Fibroblast of lung (primary cell): Measurements from ENCODE around the gene ETS1. TPM values are rescaled to one million over a fixed set of nuclear protein-coding genes. Genes with fewer than 3 reads are reported as not detected.
A peak's percentile ranks its signal among the peaks of the same experiment; 100 is the strongest.

Source experiments
- DNase-seq, 2 donors: peaks; one replicate each; pipeline versions ENCODE4 v3.0.0 to v3.0.0-alpha.2; 2010; ENCODE audit warnings: low read depth in 2 of 2
- H2AFZ ChIP-seq: 2 replicates; pipeline ENCODE4 v1.5.1; 2012; ENCODE audit warnings: low read length, control low read depth, inconsistent platforms
- H3K27ac ChIP-seq: 2 replicates; pipeline ENCODE4 v1.5.1; 2011; ENCODE audit warnings: low read length, control low read depth; ENCODE audit not compliant: insufficient read depth
- H3K27me3 ChIP-seq: 2 replicates; pipeline ENCODE4 v1.5.1; 2011; ENCODE audit warnings: mild to moderate bottlenecking, low read length; ENCODE audit not compliant: control insufficient read depth, insufficient read depth
- H3K36me3 ChIP-seq: 2 replicates; pipeline ENCODE4 v1.5.1; 2011; ENCODE audit warnings: low read length; ENCODE audit not compliant: control insufficient read depth, insufficient read depth
- H3K4me1 ChIP-seq: 2 replicates; pipeline ENCODE4 v1.5.1; 2011; ENCODE audit warnings: low read length; ENCODE audit not compliant: control insufficient read depth, insufficient read depth; ENCODE audit errors: extremely low read depth
- H3K4me2 ChIP-seq: 2 replicates; pipeline ENCODE4 v1.5.1; 2011; ENCODE audit warnings: low read length, control low read depth; ENCODE audit not compliant: insufficient read depth; ENCODE audit errors: extremely low read depth
- H3K4me3 ChIP-seq, 4 experiments: fragments of 200-600 bp in 1 of 4; sonication (generic) in 1 of 4; replicated peaks in 1 of 4; 2 replicates each; pipeline ENCODE4 v1.5.1; 2011 to 2016; ENCODE audit warnings: low read length in 4 of 4, low read depth in 3 of 4, mild to moderate bottlenecking in 3 of 4, control low read depth in 2 of 4, inconsistent platforms in 1 of 4, mixed read lengths in 1 of 4; ENCODE audit not compliant: insufficient read depth in 1 of 4; ENCODE audit errors: control extremely low read depth in 1 of 4
- H3K79me2 ChIP-seq: 2 replicates; pipeline ENCODE4 v1.5.1; 2012; ENCODE audit warnings: mild to moderate bottlenecking, low read length, inconsistent platforms; ENCODE audit not compliant: control insufficient read depth, insufficient read depth
- H3K9ac ChIP-seq: 2 replicates; pipeline ENCODE4 v1.5.1; 2011; ENCODE audit warnings: mild to moderate bottlenecking, low read length, control low read depth; ENCODE audit not compliant: insufficient read depth
- H3K9me3 ChIP-seq: 2 replicates; pipeline ENCODE4 v1.5.1; 2012; ENCODE audit warnings: low read depth, low read length; ENCODE audit not compliant: control insufficient read depth, insufficient read depth
- H4K20me1 ChIP-seq: 2 replicates; pipeline ENCODE4 v1.5.1; 2011; ENCODE audit warnings: low read length; ENCODE audit not compliant: control insufficient read depth, insufficient read depth; ENCODE audit errors: extremely low read depth
- CTCF ChIP-seq, 2 donors: IDR thresholded peaks in 1 of 2; conservative IDR thresholded peaks in 1 of 2; 1 replicate in 1 of 2; 2 replicates in 1 of 2; pipeline ENCODE4 v1.5.1; 2011 to 2012; ENCODE audit warnings: low read length in 2 of 2, control low read depth in 1 of 2, inconsistent platforms in 1 of 2, low read depth in 1 of 2, mild to moderate bottlenecking in 1 of 2
- EZH2 ChIP-seq: IDR thresholded peaks from 2 replicates; pipeline ENCODE4 v1.5.1; 2012; ENCODE audit warnings: low read length, control low read depth, mild to moderate bottlenecking; ENCODE audit errors: missing control alignments
- polyA plus RNA-seq, 2 donors: library from polyadenylated mRNA; depleted of rRNA in 1 of 2; stranded (reverse) in 1 of 2; unstranded in 1 of 2; fragments of >200 nt; gene quantifications; 2 replicates each; pipeline ENCODE4 v1.2.1, GENCODE V29; 2011 to 2012; ENCODE audit warnings: missing spikeins in 1 of 2
- total RNA-seq: library from RNA; depleted of rRNA; stranded (reverse); fragments of >200 nt; gene quantifications from 2 replicates; pipeline ENCODE4 v1.2.1, GENCODE V29; 2014

ETS1 gene
- total and polyA plus RNA-seq, 2 donors (not counting 1 experiment from before 2014, with no cell fraction given) = 51.5 to 51.7 TPM

DNA sequence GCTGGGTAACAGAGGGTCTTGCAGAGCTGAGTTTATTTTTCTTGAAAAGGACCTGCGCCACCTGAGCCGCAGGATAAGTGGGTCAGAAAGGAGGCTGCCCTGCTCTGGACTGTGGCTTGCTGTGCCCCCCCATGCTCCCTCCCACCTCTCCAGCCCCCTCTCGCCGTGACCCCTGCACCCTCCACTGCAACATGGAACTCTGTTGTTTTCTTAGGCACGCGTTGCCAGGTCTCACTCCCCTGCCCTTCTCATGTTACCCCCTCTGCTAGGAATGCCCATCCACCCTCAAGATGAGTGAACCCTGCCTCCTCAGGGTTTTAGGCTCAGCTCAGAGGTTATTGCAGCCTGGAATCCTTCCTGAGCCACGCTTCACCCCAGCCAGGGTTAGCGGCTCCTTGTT is 10.8 kb downstream of the ETS1 start:
- H3K9me3 ChIP-seq = no peaks in the 10 kb centered on the region
- H3K4me2 ChIP-seq = no peak overlapping the region

DNA sequence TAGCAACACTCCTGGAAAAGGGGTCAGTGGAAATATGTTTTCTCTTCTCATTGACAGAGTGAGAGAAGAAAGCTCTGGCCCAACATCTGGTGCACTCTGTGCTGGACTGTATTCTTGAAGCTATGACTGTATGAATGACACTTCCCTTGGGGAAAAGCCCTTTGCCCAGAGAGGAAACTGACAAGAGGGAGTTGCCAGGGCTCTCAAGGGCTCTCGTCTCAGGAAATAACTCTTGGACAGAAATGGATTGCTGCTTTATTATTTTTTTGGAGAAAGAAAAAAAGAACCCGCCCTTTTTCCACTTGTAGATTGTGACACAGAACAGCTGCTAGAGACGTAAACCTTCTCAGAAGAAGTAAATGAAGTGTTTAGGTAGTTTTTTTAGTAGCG is 11.4 kb downstream of the ETS1 start:
- Histone ChIP-seq H3K4me1 (peaks cover 7% of the 10 kb centered on the region), H3K4me3 (no peak overlapping the region), H3K79me2 (no peaks in the 10 kb centered on the region), H3K27ac (no peak overlapping the region), H3K9ac (no peak overlapping the region), H2AFZ (no peak overlapping the region), H4K20me1 (no peaks in the 10 kb centered on the region), H3K9me3 (no peaks in the 10 kb centered on the region), H3K4me2 (no peak overlapping the region), H3K36me3 (no peaks in the 10 kb centered on the region), H3K27me3 (no peaks in the 10 kb centered on the region)
- peak; percentile 53 to 83 for DNase-seq
- TF ChIP-seq CTCF (conservative IDR thresholded peaks at IDR 0.05 in 1 of 2, IDR thresholded peaks at IDR 0.05 in 1 of 2; ENCODE audit: low read depth in 1 of 2, low read length in 2 of 2) = no peak
- TF ChIP-seq EZH2 = no peak

More for the DNA sequence above, 10.8 kb downstream of the ETS1 start:
- Histone ChIP-seq H3K79me2 (no peaks in the 10 kb centered on the region), H3K4me3 (no peak overlapping the region), H3K9ac (no peak overlapping the region), H4K20me1 (no peaks in the 10 kb centered on the region), H3K27ac (no peak overlapping the region), H3K4me1 (peaks cover 7% of the 10 kb centered on the region), H3K27me3 (no peaks in the 10 kb centered on the region), H3K36me3 (no peaks in the 10 kb centered on the region), H2AFZ (no peak overlapping the region)
- no peak for TF ChIP-seq EZH2
- TF ChIP-seq CTCF (conservative IDR thresholded peaks at IDR 0.05 in 1 of 2, IDR thresholded peaks at IDR 0.05 in 1 of 2; ENCODE audit: low read depth in 1 of 2, low read length in 2 of 2) = no peak
- DNase-seq = no peak

DNA sequence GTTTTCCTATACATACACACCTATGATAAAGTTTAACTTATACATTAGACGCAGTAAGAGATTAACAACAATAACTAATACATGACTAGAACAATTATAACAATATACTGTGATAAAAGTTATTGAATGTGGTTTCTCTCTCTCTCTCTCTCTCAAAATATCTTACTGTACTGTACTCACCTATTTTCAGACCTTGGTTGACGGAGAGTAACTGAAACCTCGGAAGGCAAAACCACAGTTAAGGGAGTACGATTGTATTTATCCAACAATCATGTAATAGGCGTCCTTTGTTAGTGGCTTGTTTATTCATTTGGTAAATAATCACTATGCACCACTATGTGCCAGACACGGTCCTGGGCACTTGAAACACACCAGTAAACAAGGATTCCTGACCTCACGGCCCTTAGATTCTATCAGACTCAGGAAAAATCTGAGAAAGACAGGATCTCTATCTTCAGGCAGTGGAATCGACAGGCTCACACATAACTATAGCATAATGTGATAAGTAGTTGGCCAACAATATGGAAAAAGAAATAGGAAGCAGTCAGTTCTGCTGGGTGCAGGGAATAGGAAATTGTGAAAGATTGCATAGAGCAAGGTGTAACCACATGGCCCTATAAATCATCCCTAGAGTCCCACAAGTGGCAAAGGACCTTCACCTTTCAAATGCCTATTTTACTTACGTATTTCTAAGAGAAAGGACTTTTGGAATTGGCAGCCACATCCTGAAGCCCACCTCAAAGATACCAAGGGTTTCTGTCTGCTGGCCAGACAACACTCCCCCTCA is 12.0 kb downstream of the ETS1 start:
- Histone ChIP-seq H3K4me2 (no peak overlapping the region), H3K9me3 (no peaks in the 10 kb centered on the region), H3K79me2 (no peaks in the 10 kb centered on the region), H3K4me1 (peaks cover 7% of the 10 kb centered on the region), H3K27ac (no peak overlapping the region), H4K20me1 (no peaks in the 10 kb centered on the region), H2AFZ (no peak overlapping the region), H3K9ac (no peak overlapping the region), H3K36me3 (no peaks in the 10 kb centered on the region), H3K27me3 (no peaks in the 10 kb centered on the region), H3K4me3 (no peak overlapping the region)
- DNase-seq = peak in 1 of 2 donors; percentile 27
- TF ChIP-seq EZH2 (no peak), CTCF (conservative IDR thresholded peaks at IDR 0.05 in 1 of 2, IDR thresholded peaks at IDR 0.05 in 1 of 2; ENCODE audit: low read depth in 1 of 2, low read length in 2 of 2) (no peak)
